ENCODE measurements around the gene RABGAP1L.
"Not testable (repeated sequence)": the region's sequence is repeated elsewhere in the genome, so short reads cannot be mapped to it uniquely, and the experiment has no call there.

Gene RABGAP1L

GRCh38 chr1:174828264-174828663 is 668.9 kb downstream of the RABGAP1L start:
- Histone ChIP-seq H3K4me3 (ENCODE audit: insufficient read depth, low read depth, low read length, poor library complexity, severe bottlenecking) (no peak overlapping the region), H3K9me3 (ENCODE audit: control insufficient read depth, low read length) (no peaks in the 10 kb centered on the region), H3K27me3 (replicated peaks; ENCODE audit: control insufficient read depth, insufficient read depth, low read length, poor library complexity, severe bottlenecking) (no peaks in the 10 kb centered on the region), H3K36me3 (ENCODE audit: control insufficient read depth, insufficient read depth, low read length) (no peaks in the 10 kb centered on the region), H3K4me1 (ENCODE audit: control insufficient read depth, insufficient read depth, low read length, poor library complexity, severe bottlenecking) (no peaks in the 10 kb centered on the region), H3K27ac (ENCODE audit: insufficient read depth, low read length, poor library complexity, severe bottlenecking) (no peak overlapping the region)
- no peak for DNase-seq

DNA sequence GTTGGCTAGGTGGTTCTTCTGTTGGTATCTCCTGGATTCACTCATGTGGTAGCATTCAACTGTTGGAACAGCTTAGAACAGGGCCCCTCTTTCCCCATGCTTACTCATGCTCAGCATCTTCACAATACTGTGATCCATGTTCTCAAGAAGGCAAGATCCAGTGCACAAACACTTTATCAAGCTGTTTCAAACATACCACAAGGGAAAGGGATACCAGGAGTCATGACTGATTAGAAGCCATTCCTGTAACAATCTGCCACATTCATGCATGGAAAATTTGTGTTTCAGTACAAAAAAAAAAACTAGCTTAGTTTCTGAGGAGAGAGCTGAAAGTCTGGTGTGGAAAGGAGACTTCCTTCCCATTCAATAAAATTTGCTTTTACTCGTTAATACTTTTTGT is 670.7 kb downstream of the RABGAP1L start:
- no peak for DNase-seq

DNA sequence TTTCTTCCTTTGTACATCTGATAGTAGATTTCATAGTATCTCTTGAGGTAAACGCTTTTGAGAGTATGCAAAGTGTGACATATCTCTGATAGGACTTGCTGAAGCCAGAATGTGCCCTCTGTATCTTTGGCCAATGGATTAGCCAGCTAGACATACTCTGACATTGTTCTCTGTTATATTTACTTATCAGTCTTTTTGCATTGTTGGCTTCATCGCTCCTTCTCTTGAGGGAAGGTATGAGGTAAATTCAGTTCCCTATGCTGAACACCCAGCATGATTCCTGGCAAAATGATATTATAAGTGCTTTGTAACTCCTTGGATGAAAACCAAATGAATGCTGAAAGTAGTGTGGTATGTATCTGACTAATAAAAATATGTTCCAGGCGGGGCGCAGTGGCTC is 677.2 kb downstream of the RABGAP1L start:
- Histone ChIP-seq H3K27ac (ENCODE audit: insufficient read depth, low read length, poor library complexity, severe bottlenecking) (no peak overlapping the region), H3K27me3 (replicated peaks; ENCODE audit: control insufficient read depth, insufficient read depth, low read length, poor library complexity, severe bottlenecking) (no peaks in the 10 kb centered on the region), H3K36me3 (ENCODE audit: control insufficient read depth, insufficient read depth, low read length) (no peaks in the 10 kb centered on the region), H3K9me3 (ENCODE audit: control insufficient read depth, low read length) (no peaks in the 10 kb centered on the region), H3K4me1 (ENCODE audit: control insufficient read depth, insufficient read depth, low read length, poor library complexity, severe bottlenecking) (no peaks in the 10 kb centered on the region), H3K4me3 (ENCODE audit: insufficient read depth, low read depth, low read length, poor library complexity, severe bottlenecking) (no peak overlapping the region)
- DNase-seq: no peak

More for the DNA sequence above, 670.7 kb downstream of the RABGAP1L start:
- no peaks in the 10 kb centered on the region for H3K36me3 ChIP-seq (ENCODE audit: control insufficient read depth, insufficient read depth, low read length)
- no peaks in the 10 kb centered on the region for H3K9me3 ChIP-seq (ENCODE audit: control insufficient read depth, low read length)
- no peaks in the 10 kb centered on the region for H3K4me1 ChIP-seq (ENCODE audit: control insufficient read depth, insufficient read depth, low read length, poor library complexity, severe bottlenecking)
- H3K4me3 ChIP-seq (ENCODE audit: insufficient read depth, low read depth, low read length, poor library complexity, severe bottlenecking): no peak overlapping the region
- H3K27me3 ChIP-seq (replicated peaks; ENCODE audit: control insufficient read depth, insufficient read depth, low read length, poor library complexity, severe bottlenecking): no peaks in the 10 kb centered on the region
- H3K27ac ChIP-seq (ENCODE audit: insufficient read depth, low read length, poor library complexity, severe bottlenecking): no peak overlapping the region

DNA sequence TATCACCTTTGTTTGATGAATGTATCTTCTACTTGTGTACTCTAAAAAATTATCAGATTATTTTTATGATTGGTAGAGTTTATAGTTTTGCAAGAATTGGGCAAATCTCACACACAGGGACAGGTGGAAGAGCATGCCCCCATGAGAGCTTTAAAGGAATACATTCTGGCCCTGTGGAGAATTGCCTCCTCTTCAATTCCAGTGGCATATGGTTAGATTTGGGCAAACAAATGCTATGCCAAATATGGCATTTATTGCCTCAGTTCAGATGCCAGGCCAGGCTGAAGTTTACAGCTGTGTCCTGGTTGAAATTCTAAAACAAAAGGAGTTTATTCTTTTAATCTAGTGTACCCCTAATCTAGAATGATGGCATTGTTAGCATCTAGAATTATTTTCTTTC is 678.1 kb downstream of the RABGAP1L start:
- no peak for DNase-seq
- no peaks in the 10 kb centered on the region for H3K36me3 ChIP-seq (ENCODE audit: control insufficient read depth, insufficient read depth, low read length)

GRCh38 chr1:174839211-174839610 is 679.9 kb downstream of the RABGAP1L start:
- Histone ChIP-seq H3K27ac (ENCODE audit: insufficient read depth, low read length, poor library complexity, severe bottlenecking) (no peak overlapping the region), H3K4me3 (ENCODE audit: insufficient read depth, low read depth, low read length, poor library complexity, severe bottlenecking) (no peak overlapping the region), H3K9me3 (ENCODE audit: control insufficient read depth, low read length) (no peaks in the 10 kb centered on the region), H3K4me1 (ENCODE audit: control insufficient read depth, insufficient read depth, low read length, poor library complexity, severe bottlenecking) (no peaks in the 10 kb centered on the region), H3K36me3 (ENCODE audit: control insufficient read depth, insufficient read depth, low read length) (no peaks in the 10 kb centered on the region), H3K27me3 (replicated peaks; ENCODE audit: control insufficient read depth, insufficient read depth, low read length, poor library complexity, severe bottlenecking) (no peaks in the 10 kb centered on the region)
- no peak for DNase-seq

More for the DNA sequence above, 678.1 kb downstream of the RABGAP1L start:
- Histone ChIP-seq H3K9me3 (ENCODE audit: control insufficient read depth, low read length) (no peaks in the 10 kb centered on the region), H3K4me1 (ENCODE audit: control insufficient read depth, insufficient read depth, low read length, poor library complexity, severe bottlenecking) (no peaks in the 10 kb centered on the region), H3K4me3 (ENCODE audit: insufficient read depth, low read depth, low read length, poor library complexity, severe bottlenecking) (no peak overlapping the region), H3K27ac (ENCODE audit: insufficient read depth, low read length, poor library complexity, severe bottlenecking) (no peak overlapping the region), H3K27me3 (replicated peaks; ENCODE audit: control insufficient read depth, insufficient read depth, low read length, poor library complexity, severe bottlenecking) (no peaks in the 10 kb centered on the region)

- Histone ChIP-seq H3K27ac (ENCODE audit: insufficient read depth, low read length, poor library complexity, severe bottlenecking) (no peak overlapping the region), H3K36me3 (ENCODE audit: control insufficient read depth, insufficient read depth, low read length) (no peaks in the 10 kb centered on the region), H3K4me1 (ENCODE audit: control insufficient read depth, insufficient read depth, low read length, poor library complexity, severe bottlenecking) (no peaks in the 10 kb centered on the region), H3K27me3 (replicated peaks; ENCODE audit: control insufficient read depth, insufficient read depth, low read length, poor library complexity, severe bottlenecking) (no peaks in the 10 kb centered on the region), H3K4me3 (ENCODE audit: insufficient read depth, low read depth, low read length, poor library complexity, severe bottlenecking) (no peak overlapping the region), H3K9me3 (ENCODE audit: control insufficient read depth, low read length) (no peaks in the 10 kb centered on the region)
- no peak for DNase-seq
Measured at GRCh38 chr1:174841747-174842146, 682.4 kb downstream of the RABGAP1L start.

DNA sequence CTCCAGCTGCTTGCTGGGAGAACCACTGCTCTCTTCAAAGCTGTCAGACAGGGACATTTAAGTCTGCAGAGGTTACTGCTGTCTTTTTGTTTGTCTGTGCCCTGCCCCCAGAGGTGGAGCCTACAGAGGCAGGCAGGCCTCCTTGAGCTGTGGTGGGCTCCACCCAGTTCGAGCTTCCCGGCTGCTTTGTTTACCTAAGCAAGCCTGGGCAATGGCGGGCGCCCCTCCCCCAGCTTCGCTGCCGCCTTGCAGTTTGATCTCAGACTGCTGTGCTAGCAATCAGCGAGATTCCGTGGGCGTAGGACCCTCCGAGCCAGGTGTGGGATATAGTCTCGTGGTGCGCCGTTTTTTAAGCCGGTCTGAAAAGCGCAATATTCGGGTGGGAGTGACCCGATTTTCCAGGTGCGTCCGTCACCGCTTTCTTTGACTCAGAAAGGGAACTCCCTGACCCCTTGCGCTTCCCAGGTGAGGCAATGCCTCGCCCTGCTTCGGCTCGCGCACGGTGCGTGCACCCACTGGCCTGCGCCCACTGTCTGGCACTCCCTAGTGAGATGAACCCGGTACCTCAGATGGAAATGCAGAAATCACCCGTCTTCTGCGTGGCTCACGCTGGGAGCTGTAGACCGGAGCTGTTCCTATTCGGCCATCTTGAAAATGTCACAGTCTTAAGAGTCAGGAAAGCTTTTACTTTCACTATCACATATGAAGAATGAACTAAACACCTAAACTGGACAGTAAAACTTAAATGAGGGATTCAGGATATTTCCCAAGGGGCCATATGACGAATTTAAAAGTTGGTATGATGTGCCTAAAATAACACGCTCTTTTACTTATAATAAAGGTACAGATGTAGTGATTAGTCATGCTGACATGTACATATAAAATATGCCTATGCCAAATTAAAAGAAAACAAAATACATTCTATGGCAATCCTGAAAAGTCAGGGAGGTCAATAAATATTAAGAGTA is 689.6 kb downstream of the RABGAP1L start:
- H3K4me3 ChIP-seq (ENCODE audit: insufficient read depth, low read depth, low read length, poor library complexity, severe bottlenecking); DNase-seq; H3K36me3 ChIP-seq (ENCODE audit: control insufficient read depth, insufficient read depth, low read length); H3K9me3 ChIP-seq (ENCODE audit: control insufficient read depth, low read length); H3K27ac ChIP-seq (ENCODE audit: insufficient read depth, low read length, poor library complexity, severe bottlenecking); H3K27me3 ChIP-seq (replicated peaks; ENCODE audit: control insufficient read depth, insufficient read depth, low read length, poor library complexity, severe bottlenecking); H3K4me1 ChIP-seq (ENCODE audit: control insufficient read depth, insufficient read depth, low read length, poor library complexity, severe bottlenecking): not testable (repeated sequence)

- Histone ChIP-seq H3K27ac (ENCODE audit: insufficient read depth, low read length, poor library complexity, severe bottlenecking) (no peak overlapping the region), H3K4me3 (ENCODE audit: insufficient read depth, low read depth, low read length, poor library complexity, severe bottlenecking) (no peak overlapping the region), H3K4me1 (ENCODE audit: control insufficient read depth, insufficient read depth, low read length, poor library complexity, severe bottlenecking) (no peaks in the 10 kb centered on the region), H3K36me3 (ENCODE audit: control insufficient read depth, insufficient read depth, low read length) (no peaks in the 10 kb centered on the region), H3K27me3 (replicated peaks; ENCODE audit: control insufficient read depth, insufficient read depth, low read length, poor library complexity, severe bottlenecking) (no peaks in the 10 kb centered on the region), H3K9me3 (ENCODE audit: control insufficient read depth, low read length) (no peaks in the 10 kb centered on the region)
- DNase-seq: no peak
Measured at GRCh38 chr1:174850726-174851125, 691.4 kb downstream of the RABGAP1L start.

DNA sequence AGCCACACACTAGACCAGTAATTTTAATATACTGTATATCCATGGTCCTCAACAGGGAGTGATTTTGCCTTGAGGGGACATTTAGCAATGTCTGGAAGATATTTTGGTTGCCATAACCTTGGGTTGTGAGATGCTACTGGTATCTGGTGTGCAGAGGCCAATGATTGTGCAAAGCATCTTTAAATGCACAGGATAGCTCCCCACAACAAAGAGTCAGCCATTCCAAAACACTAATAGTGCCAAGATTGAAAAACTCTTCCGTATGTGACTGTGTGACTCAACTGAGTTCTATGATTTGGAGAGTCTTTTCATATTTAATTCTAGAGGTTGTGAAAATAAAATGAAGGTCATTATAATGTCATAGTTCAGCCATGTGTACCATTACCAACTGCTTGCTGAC is 699.0 kb downstream of the RABGAP1L start:
- no peak for DNase-seq
- Histone ChIP-seq H3K4me3 (ENCODE audit: insufficient read depth, low read depth, low read length, poor library complexity, severe bottlenecking) (no peak overlapping the region), H3K27me3 (replicated peaks; ENCODE audit: control insufficient read depth, insufficient read depth, low read length, poor library complexity, severe bottlenecking) (no peaks in the 10 kb centered on the region), H3K36me3 (ENCODE audit: control insufficient read depth, insufficient read depth, low read length) (no peaks in the 10 kb centered on the region), H3K9me3 (ENCODE audit: control insufficient read depth, low read length) (no peaks in the 10 kb centered on the region), H3K27ac (ENCODE audit: insufficient read depth, low read length, poor library complexity, severe bottlenecking) (no peak overlapping the region), H3K4me1 (ENCODE audit: control insufficient read depth, insufficient read depth, low read length, poor library complexity, severe bottlenecking) (no peaks in the 10 kb centered on the region)

DNA sequence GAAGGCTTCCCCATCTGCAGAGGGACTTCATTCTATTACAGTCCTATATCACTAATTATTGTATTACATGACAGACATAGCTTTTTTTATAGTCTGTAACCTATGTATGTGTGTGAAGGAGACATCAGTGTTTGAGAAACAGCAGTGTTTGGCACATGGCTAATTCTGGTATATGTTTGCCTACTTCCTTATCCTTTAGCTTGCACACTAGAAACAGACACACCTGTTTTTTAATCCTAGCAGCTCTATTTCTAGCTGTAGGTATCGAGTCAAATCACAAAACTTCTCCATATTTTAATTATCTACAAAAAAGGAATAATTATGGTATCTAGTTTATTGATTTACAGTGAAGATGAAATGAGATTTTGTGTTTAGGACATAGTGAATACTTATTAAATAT is 711.0 kb downstream of the RABGAP1L start:
- Histone ChIP-seq H3K9me3 (ENCODE audit: control insufficient read depth, low read length) (no peaks in the 10 kb centered on the region), H3K27ac (ENCODE audit: insufficient read depth, low read length, poor library complexity, severe bottlenecking) (no peak overlapping the region), H3K36me3 (ENCODE audit: control insufficient read depth, insufficient read depth, low read length) (no peaks in the 10 kb centered on the region), H3K27me3 (replicated peaks; ENCODE audit: control insufficient read depth, insufficient read depth, low read length, poor library complexity, severe bottlenecking) (no peaks in the 10 kb centered on the region), H3K4me3 (ENCODE audit: insufficient read depth, low read depth, low read length, poor library complexity, severe bottlenecking) (no peak overlapping the region), H3K4me1 (ENCODE audit: control insufficient read depth, insufficient read depth, low read length, poor library complexity, severe bottlenecking) (no peaks in the 10 kb centered on the region)
- no peak for DNase-seq

Data from effector memory CD4-positive, alpha-beta T cell (primary cell).